Measurements from ENCODE around the gene PPA2. TPM values are rescaled to one million over a fixed set of nuclear protein-coding genes. Genes with fewer than 3 reads are reported as not detected.

The PPA2 gene
- total RNA-seq, 1 experiment from 2014 or later, result 165 TPM

DNA sequence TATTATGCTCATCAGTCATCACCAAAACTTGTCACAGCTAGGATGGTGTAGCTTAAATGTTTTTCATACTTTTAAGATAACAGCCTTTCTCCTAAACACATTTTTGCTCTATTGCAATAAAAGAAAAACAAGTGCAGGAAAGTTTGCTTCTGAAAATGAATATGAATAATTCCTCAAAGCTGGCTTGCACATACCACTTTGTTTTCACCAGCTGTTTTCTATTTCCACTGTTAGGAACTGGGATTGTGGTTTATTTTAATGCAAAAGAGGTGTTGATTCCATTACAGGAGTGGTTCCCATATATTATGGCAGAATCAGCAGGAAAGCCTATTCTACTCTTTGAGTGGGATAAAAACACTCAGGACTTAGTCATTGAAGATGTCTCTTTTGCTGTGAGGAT, 145.9 kb downstream of the PPA2 start:
- no TSS peak for BruUV-seq (replicated peaks)
- no peak for DNase-seq (ENCODE audit: unreplicated experiment)
- no peaks in the 10 kb centered on the region for H3K36me3 Mint-ChIP-seq (ENCODE audit: insufficient read depth, unreplicated experiment)
- no peaks in the 10 kb centered on the region for H3K4me1 Mint-ChIP-seq (ENCODE audit: insufficient read depth, unreplicated experiment)
- no peaks in the 10 kb centered on the region for H3K27me3 Mint-ChIP-seq (ENCODE audit: insufficient read depth, unreplicated experiment)
- H3K4me3 Mint-ChIP-seq (ENCODE audit: unreplicated experiment), result no peak overlapping the region
- CTCF ChIA-PET, result interaction anchor here (0.6 kb wide), 2 partner anchors 70 to 148 kb away, joined by 3 read pairs; no protein-coding TSS in a partner anchor
- POLR2A ChIA-PET, result no interaction called here
- intact Hi-C loops (cut with micrococcal nuclease), result no loop called here
- H3K9me3 Mint-ChIP-seq (ENCODE audit: unreplicated experiment), result no peaks in the 10 kb centered on the region
- H3K27ac Mint-ChIP-seq (ENCODE audit: low read depth, unreplicated experiment), result no peak overlapping the region
- TF ChIP-seq, protein P1, sequence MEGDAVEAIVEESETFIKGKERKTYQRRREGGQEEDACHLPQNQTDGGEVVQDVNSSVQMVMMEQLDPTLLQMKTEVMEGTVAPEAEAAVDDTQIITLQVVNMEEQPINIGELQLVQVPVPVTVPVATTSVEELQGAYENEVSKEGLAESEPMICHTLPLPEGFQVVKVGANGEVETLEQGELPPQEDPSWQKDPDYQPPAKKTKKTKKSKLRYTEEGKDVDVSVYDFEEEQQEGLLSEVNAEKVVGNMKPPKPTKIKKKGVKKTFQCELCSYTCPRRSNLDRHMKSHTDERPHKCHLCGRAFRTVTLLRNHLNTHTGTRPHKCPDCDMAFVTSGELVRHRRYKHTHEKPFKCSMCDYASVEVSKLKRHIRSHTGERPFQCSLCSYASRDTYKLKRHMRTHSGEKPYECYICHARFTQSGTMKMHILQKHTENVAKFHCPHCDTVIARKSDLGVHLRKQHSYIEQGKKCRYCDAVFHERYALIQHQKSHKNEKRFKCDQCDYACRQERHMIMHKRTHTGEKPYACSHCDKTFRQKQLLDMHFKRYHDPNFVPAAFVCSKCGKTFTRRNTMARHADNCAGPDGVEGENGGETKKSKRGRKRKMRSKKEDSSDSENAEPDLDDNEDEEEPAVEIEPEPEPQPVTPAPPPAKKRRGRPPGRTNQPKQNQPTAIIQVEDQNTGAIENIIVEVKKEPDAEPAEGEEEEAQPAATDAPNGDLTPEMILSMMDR (IDR thresholded peaks at IDR 0.05; ENCODE audit: unreplicated experiment), result no peak

DNA sequence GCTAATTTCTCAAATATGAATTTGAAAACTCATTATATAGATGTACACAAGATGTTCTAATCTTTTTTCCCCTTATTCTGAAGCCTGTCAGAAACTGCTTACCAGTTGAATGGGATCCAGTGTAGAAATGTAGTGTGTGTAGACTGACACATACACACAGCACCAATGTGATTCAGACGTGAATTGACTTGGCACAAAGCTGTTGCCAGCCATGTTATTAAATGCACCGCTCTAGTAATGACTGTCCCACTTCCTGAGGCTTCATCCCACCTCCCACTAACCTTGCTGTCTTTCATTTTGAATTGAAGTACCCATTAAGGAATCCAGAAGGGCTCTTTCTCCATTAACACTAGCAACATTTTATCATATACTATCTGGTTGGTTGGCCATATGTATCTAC, 146.6 kb downstream of the PPA2 start:
- Mint-ChIP-seq H3K9me3 (ENCODE audit: unreplicated experiment) (no peaks in the 10 kb centered on the region), H3K4me1 (ENCODE audit: insufficient read depth, unreplicated experiment) (no peaks in the 10 kb centered on the region), H3K4me3 (ENCODE audit: unreplicated experiment) (no peak overlapping the region), H3K36me3 (ENCODE audit: insufficient read depth, unreplicated experiment) (no peaks in the 10 kb centered on the region), H3K27me3 (ENCODE audit: insufficient read depth, unreplicated experiment) (no peaks in the 10 kb centered on the region), H3K27ac (ENCODE audit: low read depth, unreplicated experiment) (no peak overlapping the region)
- no TSS peak for BruUV-seq (replicated peaks)
- DNase-seq (ENCODE audit: unreplicated experiment), result no peak
- intact Hi-C loops (cut with micrococcal nuclease), result no loop called here
- ChIA-PET POLR2A (no interaction called here), CTCF (no interaction called here)
- TF ChIP-seq, protein P1 (IDR thresholded peaks at IDR 0.05; ENCODE audit: unreplicated experiment), result no peak

Other genes starting within 250 kb of the PPA2 start
- not detected in 2 replicates for gene ARHGEF38, start 78.6 kb upstream of the PPA2 start, total RNA-seq (2022)
- 34.5 and 40.0 TPM in 2 replicates for gene INTS12, start 234.6 kb upstream of the PPA2 start, total RNA-seq (2022)
- 16.3 and 19.2 TPM in 2 replicates for gene GSTCD, start 234.7 kb upstream of the PPA2 start, total RNA-seq (2022)

Data from MCF 10A (cell line).